Omental fat pad (tissue), 4 donors: ENCODE data around the gene LTBP4. TPM values are rescaled to one million over a fixed set of nuclear protein-coding genes. Genes with fewer than 3 reads are reported as not detected.
"Not testable (repeated sequence)": the region's sequence is repeated elsewhere in the genome, so short reads cannot be mapped to it uniquely, and the experiment has no call there.

Source experiments
- ATAC-seq: fragments of 150-250 bp; one replicate; pipeline ENCODE4 v1.9.1; 2016; ENCODE audit warnings: mild to moderate bottlenecking, moderate library complexity; ENCODE audit not compliant: low FRiP score
- DNase-seq: peaks from one replicate; pipeline ENCODE4 v3.0.0-alpha.2; 2019; ENCODE audit warnings: low spot score
- CTCF ChIP-seq, 3 donors: fragments of 450-650 bp; IDR thresholded peaks; one replicate each; pipeline ENCODE4 v1.5.1; 2016 to 2017; ENCODE audit warnings: antibody characterized with exemption in 3 of 3, mild to moderate bottlenecking in 3 of 3, moderate library complexity in 2 of 3
- total RNA-seq, 4 donors: library from RNA; depleted of rRNA; stranded (reverse); fragments of >200 nt; gene quantifications; one replicate each; pipeline ENCODE4 v1.1.0, GENCODE V29; 2016

LTBP4 gene
- total RNA-seq, 4 donors from 2014 or later, result 73.5 to 197 (median 114) TPM

- ATAC-seq, result no peak
- no peak for DNase-seq
- TF ChIP-seq CTCF (IDR thresholded peaks at IDR 0.05), result no peak
Measured at GRCh38 chr19:40646743-40647254, 45.6 kb downstream of the LTBP4 start.

- DNase-seq, ATAC-seq: not testable (repeated sequence)
Measured at GRCh38 chr19:40649903-40650675, 48.9 kb downstream of the LTBP4 start.

- no peak for DNase-seq
- no peak for ATAC-seq
- TF ChIP-seq CTCF (IDR thresholded peaks at IDR 0.05), result no peak
Measured at GRCh38 chr19:40650749-40651305, 49.7 kb downstream of the LTBP4 start.

- DNase-seq, ATAC-seq: not testable (repeated sequence)
Measured at GRCh38 chr19:40652303-40652702, 51.1 kb downstream of the LTBP4 start.

- ATAC-seq, DNase-seq: not testable (repeated sequence)
Measured at GRCh38 chr19:40655684-40656083, 54.5 kb downstream of the LTBP4 start.

GRCh38 chr19:40658031-40658430, 56.9 kb downstream of the LTBP4 start:
- no peak for ATAC-seq
- DNase-seq, result no peak
- no peak for TF ChIP-seq CTCF (IDR thresholded peaks at IDR 0.05)

GRCh38 chr19:40659116-40659515, 57.9 kb downstream of the LTBP4 start:
- no peak for TF ChIP-seq CTCF (IDR thresholded peaks at IDR 0.05)
- ATAC-seq (no peak), DNase-seq (no peak)

- no peak for ATAC-seq
- no peak for TF ChIP-seq CTCF (IDR thresholded peaks at IDR 0.05)
- no peak for DNase-seq
Measured at GRCh38 chr19:40659566-40659965, 58.4 kb downstream of the LTBP4 start.
